C4-2B (cell line): Measurements from ENCODE around the gene ARHGAP42.
A peak's percentile ranks its signal among the peaks of the same experiment; 100 is the strongest.

Source experiments
- CTCF ChIP-seq: fragments of 450-650 bp; conservative IDR thresholded peaks from 2 replicates; pipeline ENCODE4 v1.5.1; 2017; ENCODE audit warnings: mild to moderate bottlenecking
- ZFX ChIP-seq: fragments of 450-650 bp; IDR thresholded peaks from 2 replicates; pipeline ENCODE4 v1.6.1; 2017

- peak; percentile 25 for TF ChIP-seq CTCF
- no peak for TF ChIP-seq ZFX
Measured at GRCh38 chr11:100817620-100818019, 130.5 kb downstream of the ARHGAP42 start.
